DMS114 treated with DMSO at 0.1 percent for 48 hours (cell line): ENCODE results near the gene CUX1.

Experiments used
- DNase-seq: peaks from one replicate; lab custom pipeline; 2025; ENCODE audit not compliant: unreplicated experiment; lab: John Stamatoyannopoulos, UW

CUX1 gene

GRCh38 chr7:102065226-102065625, 247.8 kb downstream of the CUX1 start:
- DNase-seq: no peak

GRCh38 chr7:102066476-102066875, 249.1 kb downstream of the CUX1 start:
- DNase-seq: no peak

DNA sequence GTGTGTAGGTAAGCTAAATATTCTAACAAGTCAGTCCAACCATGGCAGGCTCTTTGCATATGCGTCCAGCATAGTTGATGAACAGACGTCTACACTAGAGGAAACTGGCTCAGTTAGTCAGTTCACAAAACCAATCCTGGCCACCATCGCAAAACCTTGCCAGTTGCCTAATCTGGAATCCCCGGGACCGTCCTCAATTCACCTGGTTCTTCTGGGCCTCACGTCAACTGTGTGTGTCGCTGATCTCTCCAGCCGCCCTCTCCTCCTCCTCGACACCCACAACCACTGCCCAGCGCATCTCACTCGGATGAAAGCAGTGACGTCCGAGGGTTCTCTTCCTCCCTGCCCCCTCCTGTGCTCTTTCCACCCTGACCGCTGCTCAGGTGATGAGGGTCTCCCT, 251.4 kb downstream of the CUX1 start:
- DNase-seq: no peak

GRCh38 chr7:102069931-102070629, 252.7 kb downstream of the CUX1 start:
- DNase-seq: no peak

GRCh38 chr7:102072003-102072402, 254.6 kb downstream of the CUX1 start:
- no peak for DNase-seq

DNA sequence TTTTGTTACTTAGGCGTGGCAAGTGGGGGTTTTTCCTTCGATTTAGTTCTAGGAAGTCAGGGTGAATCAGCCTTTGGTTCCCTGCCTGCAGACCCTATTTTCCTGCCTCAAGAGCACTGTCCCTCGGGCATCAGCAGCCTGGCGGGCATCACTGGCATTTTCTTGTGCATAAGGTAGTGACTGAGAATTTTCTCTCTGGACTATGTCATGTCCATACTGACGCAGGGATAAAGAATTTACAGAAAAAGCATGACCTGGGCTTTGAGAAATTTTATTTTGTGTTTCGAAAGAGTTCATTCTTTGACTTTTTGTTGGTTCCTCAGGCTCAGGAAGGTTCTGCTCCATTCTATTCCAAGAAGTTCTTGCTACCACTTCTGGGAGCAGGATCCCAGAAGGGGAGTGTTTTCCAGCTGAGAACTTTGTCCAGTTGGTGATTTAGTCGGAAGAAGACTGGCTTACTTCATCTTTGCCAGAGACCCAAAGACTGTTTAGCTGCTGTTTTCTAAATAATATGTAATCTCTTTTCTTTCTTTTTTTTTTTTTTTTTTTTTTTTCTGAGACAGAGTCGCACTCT, 255.3 kb downstream of the CUX1 start:
- no peak for DNase-seq

DNA sequence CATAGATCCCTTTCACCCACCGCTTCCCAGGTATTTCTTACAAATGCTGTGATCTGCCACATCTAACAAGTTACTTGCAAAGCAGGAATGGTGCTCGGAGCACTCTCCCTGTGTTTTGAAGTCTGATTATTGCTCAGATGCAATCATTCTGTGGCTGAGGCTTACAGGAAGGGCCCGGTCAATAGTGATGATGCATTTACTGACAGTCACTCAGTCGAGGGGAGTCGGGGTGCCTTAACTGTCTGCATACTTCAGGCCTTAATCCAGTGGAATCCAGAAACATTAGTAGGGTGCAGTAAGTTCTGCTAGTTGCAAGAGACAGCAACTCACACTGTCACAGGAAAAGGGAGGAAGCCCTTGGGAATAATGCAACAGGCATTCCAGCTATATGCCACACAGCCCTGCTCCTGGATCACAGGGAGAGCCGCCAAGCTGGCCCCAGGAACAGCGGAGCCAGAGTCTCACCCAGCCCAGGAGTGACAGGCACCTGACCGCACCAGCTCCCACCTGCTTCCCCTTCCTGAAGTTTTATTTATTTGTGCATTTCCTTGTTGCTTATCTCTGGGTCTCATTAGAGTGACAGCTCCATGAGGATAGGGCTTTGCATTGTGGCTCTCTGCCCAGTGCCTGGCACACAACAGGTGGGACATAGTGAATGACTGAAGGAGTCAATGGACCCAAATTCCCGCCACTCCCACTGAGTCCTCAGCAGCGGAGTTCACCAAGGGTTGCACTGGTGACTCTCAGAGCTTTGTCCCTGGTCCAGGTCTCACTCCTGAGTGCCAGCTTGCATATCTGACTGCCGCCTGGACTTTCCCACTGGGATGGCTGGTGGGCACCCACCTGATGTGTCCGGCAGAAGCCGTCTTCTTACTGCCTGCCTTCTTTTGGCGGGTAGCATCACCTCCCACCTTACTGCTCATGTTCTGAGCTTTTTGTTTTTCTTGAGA, 256.8 kb downstream of the CUX1 start:
- DNase-seq: no peak

DNA sequence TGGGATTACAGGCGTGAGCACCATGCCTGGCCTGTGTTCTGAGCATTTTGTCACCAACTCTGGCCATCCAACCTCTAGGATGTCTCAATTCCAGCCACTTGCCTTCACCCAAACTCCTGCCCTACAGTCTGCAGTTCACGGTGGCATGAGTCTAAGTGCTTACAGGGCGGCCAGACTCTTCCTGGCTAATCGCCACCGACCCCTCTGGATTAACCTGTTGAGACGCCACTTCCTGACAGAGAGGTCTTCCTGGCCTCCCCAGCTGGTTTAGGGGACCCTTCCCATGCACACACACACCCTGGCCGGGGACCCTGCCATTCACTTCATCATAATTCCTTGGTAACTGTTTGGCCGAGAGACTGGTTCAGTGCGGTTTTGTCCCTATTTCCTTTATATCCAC, 257.7 kb downstream of the CUX1 start:
- DNase-seq: no peak

DNA sequence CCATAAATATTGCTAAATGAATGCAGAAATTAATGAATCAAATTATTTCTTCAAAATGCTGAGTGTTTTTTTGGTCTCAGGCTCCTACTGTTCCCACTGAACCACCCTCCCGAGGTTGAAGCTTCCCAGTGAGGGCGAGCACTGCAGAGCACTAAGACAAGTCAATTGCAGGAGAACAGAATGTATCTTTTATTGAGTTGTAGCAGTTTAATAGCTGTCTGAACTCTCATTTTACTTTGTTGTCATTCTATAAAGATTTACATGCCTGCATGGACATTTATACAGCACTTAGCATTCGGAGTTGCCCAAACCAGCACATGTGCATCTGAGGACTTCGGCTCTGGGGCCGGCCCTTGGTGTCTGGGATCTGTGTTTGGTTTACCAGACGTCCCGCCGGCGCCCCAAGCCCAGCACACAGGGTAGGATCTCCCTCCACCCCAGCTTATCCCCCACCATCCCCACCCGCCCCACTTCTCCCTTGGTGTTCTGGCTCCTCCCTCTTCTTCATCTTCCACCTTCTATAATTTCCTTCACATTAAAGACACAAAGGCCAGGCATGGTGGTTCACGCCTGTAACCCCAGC, 258.2 kb downstream of the CUX1 start:
- no peak for DNase-seq

DNA sequence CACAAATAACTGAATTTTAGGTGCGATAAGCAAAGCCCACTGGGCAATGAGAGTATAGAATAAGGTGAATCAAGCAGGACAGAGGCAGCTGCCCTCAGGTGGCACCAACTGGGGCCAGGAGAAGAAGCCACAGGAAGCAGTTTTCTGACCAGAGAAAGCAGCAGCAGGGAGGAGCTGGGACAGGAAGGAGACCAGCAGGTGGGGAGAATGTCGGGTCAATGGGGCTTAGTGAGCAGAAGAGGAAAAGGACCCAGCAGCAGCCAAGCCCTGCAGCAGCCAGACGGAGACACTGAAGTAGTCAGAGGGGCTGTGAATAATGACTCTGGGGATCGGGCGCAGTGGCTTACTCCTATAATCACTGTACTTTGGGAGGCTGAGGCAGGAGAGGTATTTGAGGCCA, 259.7 kb downstream of the CUX1 start:
- no peak for DNase-seq

DNA sequence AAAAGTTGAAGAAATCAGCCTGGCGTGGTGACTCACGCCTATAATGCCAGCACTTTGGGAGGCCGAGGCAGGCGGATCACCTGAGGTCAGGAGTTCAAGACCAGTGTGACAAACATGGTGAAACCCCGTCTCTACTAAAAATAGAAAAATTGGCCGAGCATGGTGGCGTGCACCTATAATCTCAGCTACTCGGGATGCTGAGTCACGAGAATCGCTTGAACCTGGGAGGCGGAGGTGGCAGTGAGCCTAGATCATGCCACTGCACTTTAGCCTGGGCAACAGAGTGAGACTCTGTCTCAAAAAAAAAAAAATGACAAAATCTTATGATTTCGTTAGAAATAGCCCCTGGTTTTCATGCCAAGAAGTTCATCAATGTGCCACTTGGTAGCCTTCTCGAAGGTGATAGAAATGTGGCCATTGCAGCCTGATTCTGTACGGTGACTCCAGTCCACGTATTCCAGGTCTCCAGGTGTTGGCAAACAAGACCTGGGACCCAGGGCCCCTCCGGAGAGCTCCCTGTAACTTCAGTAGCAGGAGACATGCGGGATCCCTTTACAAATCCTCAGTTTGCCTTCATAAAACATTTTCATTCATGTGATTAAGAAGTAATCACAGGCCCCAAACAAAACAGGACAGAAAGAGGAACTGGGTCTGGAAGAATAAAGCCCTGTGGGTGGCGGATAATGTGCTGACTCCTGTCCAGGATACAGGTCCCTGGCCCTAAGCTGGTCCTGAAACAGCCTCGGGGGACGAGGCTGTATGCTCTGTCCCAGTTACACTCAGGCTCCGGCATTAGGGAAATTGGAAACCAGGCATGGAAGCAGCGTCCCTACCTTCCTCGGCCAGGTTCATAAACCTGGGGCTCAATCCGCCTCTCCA, 262.0 kb downstream of the CUX1 start:
- DNase-seq: no peak

DNA sequence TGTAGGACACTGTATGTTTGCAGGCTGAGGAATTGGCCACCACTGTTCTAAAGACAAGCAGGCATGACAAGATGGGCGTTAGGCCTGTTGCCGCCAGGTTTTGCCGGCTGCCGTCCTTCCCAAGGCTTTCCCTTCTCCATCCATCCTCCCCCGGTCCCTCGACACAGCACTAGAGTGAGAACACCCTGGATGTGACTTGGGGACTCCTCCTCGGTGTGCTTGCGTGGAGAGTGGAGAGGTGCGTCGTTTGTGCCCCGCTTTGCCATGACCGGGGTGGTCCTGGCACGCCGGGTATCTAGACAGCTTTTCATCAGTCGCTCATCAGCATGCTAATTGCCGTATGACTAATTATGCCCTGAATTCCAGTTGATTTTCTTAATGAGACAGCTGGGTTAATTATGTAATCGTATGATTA, 262.6 kb downstream of the CUX1 start:
- no peak for DNase-seq

GRCh38 chr7:102080434-102081243, 263.2 kb downstream of the CUX1 start:
- DNase-seq: no peak

DNA sequence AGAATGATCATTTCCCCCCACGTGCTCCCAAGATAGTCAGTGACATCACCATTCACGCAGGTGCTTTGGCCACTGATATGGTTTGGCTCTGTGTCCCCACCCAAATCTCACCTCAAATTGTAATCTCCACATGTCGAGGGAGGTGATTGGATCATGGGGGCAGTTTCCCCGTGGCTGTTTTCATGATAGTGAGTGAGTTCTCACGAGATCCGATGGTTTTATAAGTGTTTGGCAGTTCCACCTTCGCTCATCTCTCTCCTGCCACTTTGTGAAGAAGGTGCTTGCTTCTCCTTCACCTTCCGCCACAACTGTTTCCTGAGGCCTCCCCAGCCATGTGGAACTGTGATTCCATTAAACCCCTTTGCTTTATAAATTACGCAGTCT, 263.8 kb downstream of the CUX1 start:
- no peak for DNase-seq

DNA sequence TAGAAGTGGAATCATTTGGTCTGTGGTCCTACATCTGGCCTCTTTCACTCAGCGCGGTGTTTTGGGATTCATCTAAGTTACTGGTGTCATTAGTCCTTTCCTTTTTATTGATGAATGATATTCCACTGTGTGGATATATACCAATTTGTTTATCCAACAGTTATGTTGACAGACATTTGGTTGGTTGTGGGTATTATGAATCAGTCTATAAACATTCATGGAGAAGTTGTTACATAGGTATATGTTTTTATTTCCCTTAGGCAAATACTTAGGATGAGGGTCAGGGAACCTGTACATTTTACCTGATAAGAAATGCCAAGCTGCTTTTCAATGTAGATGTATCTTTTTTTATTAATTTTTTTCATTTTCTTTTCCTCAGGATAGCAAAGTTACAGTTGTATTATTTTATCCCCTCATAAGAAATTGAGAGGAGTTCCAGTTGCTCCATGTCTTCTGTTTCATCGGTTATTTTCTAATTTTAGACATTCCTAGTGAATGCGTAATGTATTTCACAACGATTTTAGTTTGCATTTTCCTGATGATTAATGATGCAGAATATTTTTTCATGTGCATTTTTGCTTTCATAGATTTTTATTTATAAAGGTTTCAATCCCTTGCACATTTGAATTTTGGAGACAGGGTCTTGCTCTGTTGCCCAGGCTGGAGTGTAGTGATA, 265.4 kb downstream of the CUX1 start:
- no peak for DNase-seq

- no peak for DNase-seq
These were observed 267.9 kb downstream of the CUX1 start for GRCh38 chr7:102085218-102085772.

DNA sequence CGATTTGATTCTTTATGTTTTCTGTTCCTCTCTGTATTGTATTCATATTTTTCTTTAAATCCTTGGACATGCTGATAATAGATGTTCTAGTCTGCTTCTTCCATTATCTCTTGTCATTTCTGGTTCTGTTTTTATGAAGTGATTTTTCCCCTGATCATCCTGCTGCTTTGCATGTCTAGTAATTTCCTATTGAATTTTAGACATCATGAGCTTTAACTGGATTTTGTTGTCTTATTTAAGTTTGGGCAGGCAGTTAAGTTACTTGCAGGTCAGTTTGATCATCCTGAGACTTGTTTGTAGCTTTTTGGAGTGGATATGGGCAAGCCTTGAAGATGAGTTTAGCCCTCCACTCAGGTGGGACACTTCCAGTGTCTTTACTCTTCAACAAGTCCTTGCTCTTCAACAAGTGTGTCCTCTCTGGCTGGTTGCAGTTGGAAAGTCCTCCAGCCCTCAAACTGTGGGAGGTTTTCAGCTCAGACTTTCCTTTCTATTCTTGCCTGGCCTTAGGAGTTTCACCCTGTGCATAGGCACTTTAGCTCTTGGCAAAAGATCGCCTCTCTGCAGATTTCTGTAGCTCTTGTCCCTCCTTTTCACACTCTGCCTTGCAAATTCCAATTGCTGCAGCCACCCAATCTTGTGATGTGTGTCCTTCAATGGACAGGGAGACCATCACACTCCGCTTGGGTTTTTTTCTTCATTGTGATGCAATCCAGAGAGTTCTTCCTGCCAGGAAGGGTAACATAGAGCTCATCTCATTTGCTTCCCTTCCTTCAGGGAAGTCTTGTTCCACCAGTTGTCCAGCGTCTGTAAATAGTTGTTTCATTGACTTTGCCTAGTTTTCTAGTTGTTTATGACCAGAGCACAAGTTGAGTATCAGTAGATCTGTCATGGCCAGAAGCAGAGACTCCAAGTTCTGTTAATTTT, 272.0 kb downstream of the CUX1 start:
- no peak for DNase-seq
